HCT116 (cell line): ENCODE measurements around the gene PDHB.

Experiments
- CEBPB ChIP-seq: IDR thresholded peaks from 2 replicates; pipeline ENCODE4 v1.6.1; 2012; ENCODE audit warnings: low read depth
- CTCF ChIP-seq, 3 experiments: fragments of 200-600 bp in 1 of 3; sonication (generic) in 1 of 3; IDR thresholded peaks in 2 of 3; conservative IDR thresholded peaks in 1 of 3; 2 replicates each; pipeline ENCODE4 v1.5.1; 2012 to 2017; ENCODE audit warnings: low read depth in 2 of 3, low read length in 2 of 3, antibody characterized with exemption in 1 of 3, borderline replicate concordance in 1 of 3, control low read depth in 1 of 3, mild to moderate bottlenecking in 1 of 3, mixed read lengths in 1 of 3, mixed run types in 1 of 3, moderate library complexity in 1 of 3; ENCODE audit not compliant: insufficient read depth in 1 of 3
- EZH2phosphoT487 ChIP-seq: fragments of 200-600 bp; IDR thresholded peaks from 2 replicates; pipeline ENCODE4 v1.6.1; 2018; ENCODE audit warnings: antibody characterized with exemption, borderline replicate concordance
- FOSL1 ChIP-seq: IDR thresholded peaks from 2 replicates; pipeline ENCODE4 v1.6.1; 2012; ENCODE audit warnings: low read depth
- JUND ChIP-seq: IDR thresholded peaks from 2 replicates; pipeline ENCODE4 v1.6.1; 2012
- POLR2A ChIP-seq: IDR thresholded peaks from 2 replicates; pipeline ENCODE4 v1.7.0; 2011; ENCODE audit warnings: borderline replicate concordance; ENCODE audit not compliant: insufficient read depth, insufficient read length; ENCODE audit errors: extremely low read depth
- POLR2AphosphoS5 ChIP-seq: IDR thresholded peaks from 2 replicates; pipeline ENCODE4 v1.6.1; 2011; ENCODE audit warnings: mild to moderate bottlenecking, low read depth, low read length, moderate library complexity
- RAD21 ChIP-seq: IDR thresholded peaks from 2 replicates; pipeline ENCODE4 v1.6.1; 2012; ENCODE audit warnings: low read depth, mild to moderate bottlenecking
- REST ChIP-seq: IDR thresholded peaks from 2 replicates; pipeline ENCODE4 v1.6.1; 2012; ENCODE audit warnings: low read depth
- TCF7L2 ChIP-seq: IDR thresholded peaks from 2 replicates; pipeline ENCODE4 v1.7.0; 2011; ENCODE audit warnings: borderline replicate concordance, inconsistent platforms; ENCODE audit not compliant: insufficient read depth, insufficient read length; ENCODE audit errors: extremely low read depth
- YY1 ChIP-seq: IDR thresholded peaks from 2 replicates; pipeline ENCODE4 v1.6.1; 2011; ENCODE audit warnings: low read length, low read depth, moderate library complexity, mild to moderate bottlenecking; ENCODE audit not compliant: insufficient replicate concordance; ENCODE audit errors: extremely low read depth
- ZBTB33 ChIP-seq: IDR thresholded peaks from 2 replicates; pipeline ENCODE4 v1.6.1; 2011; ENCODE audit warnings: mild to moderate bottlenecking, low read length, moderate library complexity; ENCODE audit not compliant: insufficient replicate concordance; ENCODE audit errors: extremely low read depth
- ZFX ChIP-seq: fragments of 450-650 bp; IDR thresholded peaks from 2 replicates; pipeline ENCODE4 v1.6.1; 2017
- ZNF274 ChIP-seq: fragments of 200-500 bp; sonication (Bioruptor generic); IDR thresholded peaks from 2 replicates; pipeline ENCODE4 v1.6.1; 2014; ENCODE audit warnings: mild to moderate bottlenecking, low read depth, low read length, inconsistent platforms

- no peak for TF ChIP-seq CTCF (IDR thresholded peaks at IDR 0.05 in 2 of 3, conservative IDR thresholded peaks at IDR 0.05 in 1 of 3; ENCODE audit: borderline replicate concordance in 1 of 3, insufficient read depth in 1 of 3, low read depth in 2 of 3, low read length in 2 of 3)
- no peak for TF ChIP-seq POLR2A
- TF ChIP-seq TCF7L2: no peak
- TF ChIP-seq CEBPB: no peak
- no peak for TF ChIP-seq YY1
- no peak for TF ChIP-seq FOSL1
- TF ChIP-seq EZH2phosphoT487: no peak
- no peak for TF ChIP-seq ZNF274
- TF ChIP-seq RAD21: no peak
- no peak for TF ChIP-seq ZBTB33
- TF ChIP-seq JUND: no peak
- TF ChIP-seq ZFX: no peak
- no peak for TF ChIP-seq REST
- no peak for TF ChIP-seq POLR2AphosphoS5
Observed at GRCh38 chr3:58416191-58416590, 17.4 kb downstream of the PDHB start.
